HT1080 (cell line): ENCODE data around the gene OCA2. TPM values are rescaled to one million over a fixed set of nuclear protein-coding genes. Genes with fewer than 3 reads are reported as not detected.
"Not testable (repeated sequence)": the region's sequence is repeated elsewhere in the genome, so short reads cannot be mapped to it uniquely, and the experiment has no call there.

Experiments
- DNase-seq: peaks from one replicate; pipeline ENCODE4 v3.0.0-alpha.2; 2015; ENCODE audit warnings: low read depth
- total RNA-seq: library from RNA; depleted of rRNA; stranded (reverse); fragments of >200 nt; shearing (Covaris generic); gene quantifications from 2 replicates; pipeline ENCODE4 v1.2.3, GENCODE V29; 2014

The OCA2 gene
- total RNA-seq, 1 experiment from 2014 or later: not detected

DNA sequence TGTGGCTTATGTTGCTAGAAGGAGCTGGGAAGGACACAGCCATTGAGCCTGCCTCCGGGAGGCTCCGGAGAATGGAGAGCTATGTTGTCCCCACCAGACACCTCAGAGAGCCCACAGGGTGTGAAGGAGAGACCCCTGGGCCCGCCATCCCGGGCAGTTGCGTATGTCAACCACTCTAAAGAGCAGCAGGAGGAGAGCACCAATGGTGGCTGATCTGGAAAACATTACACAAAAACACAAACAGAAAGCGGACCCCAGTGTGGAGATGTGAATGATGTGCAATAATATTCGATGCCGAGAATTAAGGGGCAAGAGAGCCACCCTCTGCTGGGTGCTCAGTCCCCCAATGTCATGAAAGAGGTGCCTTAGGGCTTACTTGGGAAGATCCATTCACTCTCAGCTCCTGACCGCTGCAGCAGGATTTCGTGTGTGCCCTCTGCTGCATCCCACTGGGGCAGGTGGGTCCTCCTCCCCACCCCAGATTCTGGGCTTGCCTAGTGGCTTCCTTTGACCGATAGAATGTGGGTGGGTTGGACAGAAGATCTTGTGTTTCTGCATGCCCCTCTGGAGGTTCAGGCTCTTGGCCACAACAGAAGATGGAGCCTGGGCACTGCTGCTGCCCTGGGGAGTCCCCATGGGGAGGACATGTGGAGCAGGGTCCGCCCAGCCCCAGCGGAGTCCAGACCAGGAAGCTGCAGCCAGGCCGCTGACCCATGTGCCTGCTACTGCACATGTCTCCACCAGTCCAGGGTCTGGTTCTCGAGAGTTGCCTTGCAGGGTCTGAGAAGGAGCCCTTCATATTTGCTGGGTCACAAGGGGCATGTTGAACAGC is 245.3 kb downstream of the OCA2 start:
- DNase-seq: no peak

DNA sequence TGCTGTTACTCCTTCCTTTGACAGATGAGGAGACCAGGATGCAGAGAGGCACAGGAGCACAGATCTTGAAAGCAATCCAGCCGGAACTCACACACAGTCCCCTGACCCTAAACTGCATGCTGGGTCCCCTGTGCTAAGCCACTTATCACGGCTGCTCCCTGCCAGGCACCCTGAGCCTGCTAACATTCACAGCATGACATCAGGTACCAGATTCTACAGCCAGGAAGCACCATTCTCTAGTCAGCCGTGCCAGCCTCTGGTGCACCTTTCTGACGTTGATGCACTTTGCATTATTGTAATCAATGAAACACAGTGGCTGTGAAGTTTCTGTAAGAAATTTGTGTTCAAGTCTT is 247.3 kb downstream of the OCA2 start:
- DNase-seq: no peak

- no peak for DNase-seq
These were observed 247.9 kb downstream of the OCA2 start for GRCh38 chr15:27850981-27851857.

- DNase-seq: no peak
These were observed 249.1 kb downstream of the OCA2 start for GRCh38 chr15:27850050-27850449.

GRCh38 chr15:27848936-27849335 is 250.2 kb downstream of the OCA2 start:
- not testable (repeated sequence) for DNase-seq

DNA sequence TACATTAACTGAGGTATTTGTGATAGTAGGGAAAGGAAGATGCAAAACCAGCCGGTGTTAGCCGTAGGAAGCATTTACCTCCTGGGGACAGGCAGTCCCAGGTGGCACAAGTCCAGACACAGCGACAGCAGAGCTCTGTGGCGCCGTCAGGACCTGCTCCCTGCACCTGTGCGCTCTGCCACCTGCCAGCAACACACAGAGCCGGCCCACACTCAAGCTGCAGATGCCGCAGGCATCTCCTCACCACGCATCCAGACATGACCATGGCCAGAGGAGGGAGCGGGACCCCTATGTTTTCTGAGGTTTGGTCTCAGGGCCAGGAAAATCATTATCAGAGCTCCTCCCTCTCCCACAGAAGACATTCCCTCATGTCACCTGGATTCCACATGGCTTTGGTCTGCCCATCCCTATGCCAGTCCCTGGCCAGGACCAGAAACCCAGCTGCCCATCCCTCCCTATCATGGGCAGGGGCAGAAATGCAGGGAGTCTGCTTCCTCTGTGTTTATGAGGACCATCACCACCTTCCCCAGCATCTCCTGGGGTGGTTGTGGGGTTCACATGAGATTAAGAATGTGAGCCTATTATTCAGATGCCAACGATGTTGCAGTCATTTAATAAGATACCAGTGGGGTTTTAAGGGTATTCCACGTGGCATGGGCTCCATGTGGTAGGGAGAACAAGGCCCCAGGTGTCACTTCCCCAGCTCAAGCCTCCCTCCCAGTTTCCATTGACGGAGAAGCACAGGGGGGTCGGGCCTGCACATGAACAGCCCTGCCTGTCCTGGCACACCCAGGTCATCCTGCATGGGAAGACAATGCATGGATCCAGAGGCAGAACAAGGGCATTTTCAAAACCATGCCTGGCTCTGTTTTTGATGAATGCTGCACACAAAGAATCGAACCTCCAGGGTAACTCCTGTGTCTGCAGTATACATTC is 251.1 kb downstream of the OCA2 start:
- DNase-seq: no peak

DNA sequence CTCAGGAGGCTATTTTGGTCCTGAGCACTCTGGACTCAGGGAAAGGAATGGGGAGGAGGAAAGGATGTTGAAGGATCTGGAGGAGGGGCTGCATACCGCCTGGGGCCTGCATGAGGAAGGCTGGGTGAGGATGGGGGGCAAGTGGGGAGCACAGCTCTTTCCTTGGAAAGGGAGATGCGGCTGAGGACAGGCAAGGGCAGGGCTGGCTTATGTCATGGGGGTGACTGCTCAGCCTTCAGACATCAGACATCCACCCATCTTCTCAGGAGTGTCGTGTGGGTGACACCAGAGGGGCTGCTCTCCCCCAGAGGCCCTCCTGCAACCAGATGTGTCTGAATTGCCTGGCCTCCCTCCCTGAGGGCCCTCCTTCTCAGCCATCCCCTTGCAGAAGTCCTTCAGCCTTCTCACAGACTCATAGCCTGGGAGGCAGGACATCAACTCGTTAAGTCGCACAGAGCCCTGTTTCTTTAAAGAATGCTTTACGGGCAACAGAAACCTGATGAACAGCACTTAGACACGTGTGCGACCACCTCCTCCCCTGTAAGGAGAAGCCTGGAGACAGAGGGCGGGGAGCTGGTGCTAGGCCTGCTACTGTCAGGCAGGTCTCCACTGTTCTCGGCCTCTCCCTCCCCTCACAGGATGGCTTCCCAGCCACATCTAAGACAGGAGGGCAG is 252.3 kb downstream of the OCA2 start:
- no peak for DNase-seq

DNA sequence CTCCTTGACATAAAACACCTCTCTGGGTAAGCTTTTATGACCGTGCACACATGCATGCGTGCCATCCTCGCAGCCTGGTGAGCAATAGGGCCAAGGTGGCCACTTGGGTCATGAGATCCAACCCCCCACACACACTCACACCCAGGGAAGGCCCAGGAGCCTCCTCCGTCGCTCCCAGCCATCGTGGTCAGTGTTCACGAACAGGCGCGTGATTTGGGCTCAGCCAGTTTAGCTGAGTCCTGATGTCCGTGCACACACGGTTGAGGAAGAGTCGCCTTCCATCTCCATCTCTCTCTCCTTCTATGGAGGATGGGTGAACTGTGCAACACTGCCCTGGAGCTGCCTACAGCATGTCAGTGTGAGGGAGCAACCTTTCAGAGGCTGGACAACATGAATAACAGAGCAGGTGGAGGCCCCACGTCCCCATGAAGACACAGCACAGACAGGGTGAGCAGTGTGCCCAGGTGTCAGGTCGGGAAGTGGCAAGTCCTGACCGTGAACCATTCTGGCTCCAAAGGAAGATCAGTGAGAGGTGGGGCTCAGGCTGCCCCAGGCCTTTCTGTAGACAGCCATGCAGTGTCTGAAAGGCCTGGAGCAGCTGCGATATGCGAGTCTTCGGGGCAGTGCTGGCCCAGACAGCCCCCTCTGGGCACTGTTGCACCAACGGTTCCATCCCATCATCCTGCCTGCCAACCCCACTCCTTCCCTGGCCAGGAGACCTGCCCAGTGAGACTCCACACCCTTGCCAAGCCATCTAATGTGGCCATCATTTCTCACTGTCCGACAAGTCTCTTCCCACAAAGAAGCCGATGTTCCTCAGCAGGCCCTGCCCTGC is 253.4 kb downstream of the OCA2 start:
- DNase-seq: no peak

- peak; percentile 98 for DNase-seq
These were observed 255.0 kb downstream of the OCA2 start for GRCh38 chr15:27844018-27844666.

- no peak for DNase-seq
These were observed 256.0 kb downstream of the OCA2 start for GRCh38 chr15:27843146-27843545.

DNA sequence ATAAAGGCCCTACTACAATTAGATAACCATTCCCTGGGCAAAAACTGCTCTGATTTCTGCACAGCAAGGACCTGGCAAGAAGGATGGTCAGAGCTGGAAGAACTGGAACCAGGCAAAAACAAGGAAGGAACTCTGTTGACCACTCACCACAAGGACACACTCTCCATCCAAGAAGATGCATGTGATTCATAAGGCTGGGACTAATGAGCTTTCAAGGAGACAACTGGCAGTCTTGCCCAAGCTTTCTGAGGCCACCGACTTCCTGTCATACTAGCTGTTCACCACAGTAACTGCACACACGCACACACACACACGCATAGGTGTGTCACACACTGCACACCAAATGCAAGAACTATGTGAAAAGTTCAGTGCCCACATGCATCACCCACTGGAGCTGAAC is 256.6 kb downstream of the OCA2 start:
- DNase-seq: peak; percentile 75

GRCh38 chr15:27835233-27835939 is 263.7 kb downstream of the OCA2 start:
- no peak for DNase-seq

- DNase-seq: no peak
These were observed 264.4 kb downstream of the OCA2 start for GRCh38 chr15:27834684-27835083.

DNA sequence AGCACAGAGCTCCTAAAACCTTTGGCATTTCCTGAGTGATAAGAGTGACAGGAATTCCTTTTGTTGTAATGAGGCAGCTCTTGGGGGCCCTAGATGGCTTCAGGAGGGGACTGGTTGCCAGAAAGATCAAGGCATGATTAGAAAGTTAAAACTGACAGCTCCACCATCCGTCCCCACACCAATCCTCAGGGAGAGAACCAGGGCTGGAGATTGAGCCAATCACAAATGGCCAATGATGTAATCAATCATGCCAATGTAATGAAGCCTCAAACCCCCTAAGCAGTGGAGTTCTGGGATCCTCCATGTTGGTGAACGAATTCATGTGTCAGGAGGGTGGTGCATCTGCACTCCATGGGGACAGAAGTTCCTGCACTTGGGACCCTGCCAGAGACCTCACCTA is 265.1 kb downstream of the OCA2 start:
- no peak for DNase-seq

DNA sequence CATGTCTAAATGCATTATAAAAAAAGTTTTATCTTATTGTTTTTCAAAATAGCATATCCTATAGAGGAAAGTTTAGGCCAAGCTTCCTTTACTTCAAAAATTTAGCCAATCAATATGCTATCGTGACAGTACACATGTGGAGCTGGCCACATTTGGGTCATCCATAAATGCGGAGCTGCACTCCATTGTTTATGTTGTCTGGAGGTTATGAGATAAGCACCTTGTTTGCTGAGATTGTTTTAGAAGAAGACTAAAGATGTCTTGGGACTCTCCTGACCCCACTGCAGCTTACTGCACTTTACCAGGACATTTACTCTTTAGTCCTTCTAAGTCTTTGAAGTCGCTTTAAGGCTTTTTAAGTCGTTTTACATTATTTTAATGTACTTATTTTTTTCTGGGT is 265.9 kb downstream of the OCA2 start:
- DNase-seq: no peak

DNA sequence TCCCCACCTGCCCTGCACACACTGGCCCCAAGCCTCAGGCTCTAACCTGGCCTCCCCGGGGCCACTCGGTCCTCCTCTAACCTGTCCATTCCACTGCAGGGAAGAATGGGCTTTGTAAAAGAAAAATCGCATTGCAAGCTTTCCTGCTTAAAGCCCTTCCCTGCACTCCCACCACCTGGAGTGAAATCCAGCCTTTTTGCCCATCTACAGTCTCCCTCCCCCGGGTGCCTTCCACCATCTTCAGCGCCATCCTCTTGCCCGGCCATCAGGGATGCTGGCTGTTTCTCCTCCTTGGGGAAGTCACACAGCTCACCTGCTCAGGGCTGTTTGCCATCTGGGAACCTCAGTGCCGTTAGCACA is 266.9 kb downstream of the OCA2 start:
- no peak for DNase-seq

DNA sequence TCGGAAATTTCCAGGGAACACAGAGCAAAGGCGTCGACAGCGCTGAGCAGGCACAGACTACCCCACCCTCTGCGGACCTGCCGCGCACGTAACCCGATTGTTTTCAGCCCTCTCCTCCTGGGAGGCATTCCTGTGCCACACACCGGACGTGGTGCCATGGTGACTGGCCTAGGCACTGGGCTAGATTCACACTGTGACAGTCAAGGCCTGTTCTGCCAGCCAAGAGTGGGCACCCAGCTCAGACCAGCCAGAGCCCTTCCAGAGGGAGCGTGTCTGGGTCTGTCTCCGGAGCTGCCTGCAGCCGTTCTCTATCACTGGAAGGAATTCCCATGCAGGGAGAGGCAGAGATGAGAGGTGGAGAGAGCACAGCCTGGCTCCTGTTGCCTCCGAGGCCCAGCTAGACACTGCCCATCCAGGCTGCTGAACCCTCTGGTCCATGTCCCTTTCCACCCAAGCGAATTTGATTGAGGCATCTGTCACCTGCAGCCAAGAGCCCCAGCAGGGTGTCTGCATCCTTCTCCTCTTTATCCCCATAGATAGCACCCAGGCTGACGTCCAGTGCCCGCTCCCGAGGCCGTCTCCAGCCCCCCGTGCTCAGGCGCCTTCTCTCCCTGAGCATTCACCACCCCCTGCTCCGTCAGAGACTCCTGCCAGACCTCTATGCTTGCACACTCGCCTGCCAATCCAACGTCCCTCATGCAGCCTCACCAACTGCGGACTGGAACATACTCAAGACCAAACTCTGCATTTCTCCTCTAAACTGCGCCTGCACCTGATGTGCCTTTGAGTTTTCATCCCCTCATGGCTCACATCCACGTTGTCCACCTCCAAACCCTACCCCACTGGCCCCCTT is 267.5 kb downstream of the OCA2 start:
- DNase-seq: no peak

GRCh38 chr15:27828746-27829145 is 270.4 kb downstream of the OCA2 start:
- DNase-seq: no peak
